H1 (cell line): ENCODE results near the gene PSMB5. TPM values are rescaled to one million over a fixed set of nuclear protein-coding genes. Genes with fewer than 3 reads are reported as not detected.

ENCODE experiments used
- ASH2L ChIP-seq: fragments of 200-600, 300-600 bp; sonication (generic); IDR thresholded peaks from one replicate; pipeline ENCODE4 v1.7.1; 2017; ENCODE audit warnings: low read length
- CHD7 ChIP-seq: fragments of 300-600 bp; sonication (generic); IDR thresholded peaks from 2 replicates; pipeline ENCODE4 v1.7.1; 2012; ENCODE audit warnings: low read length, moderate library complexity, mild to moderate bottlenecking, inconsistent platforms; ENCODE audit not compliant: insufficient replicate concordance
- CTBP2 ChIP-seq: IDR thresholded peaks from 2 replicates; pipeline ENCODE4 v1.7.0; 2011; ENCODE audit warnings: borderline replicate concordance, mild to moderate bottlenecking, moderate library complexity, mixed read lengths, low read length; ENCODE audit not compliant: insufficient read depth, insufficient read length
- EZH2 ChIP-seq: fragments of 200-600 bp; sonication (generic); IDR thresholded peaks from 2 replicates; pipeline ENCODE4 v1.7.1; 2012; ENCODE audit warnings: low read depth, mild to moderate bottlenecking, moderate library complexity, low read length, inconsistent platforms; ENCODE audit not compliant: severe bottlenecking
- FOSL1 ChIP-seq: IDR thresholded peaks from 2 replicates; pipeline ENCODE4 v1.6.1; 2011; ENCODE audit warnings: mild to moderate bottlenecking, low read depth, low read length, moderate library complexity; ENCODE audit not compliant: insufficient read depth
- KDM1A ChIP-seq: fragments of 200-600, 300-600 bp; sonication (generic); IDR thresholded peaks from 2 replicates; pipeline ENCODE4 v1.7.1; 2016; ENCODE audit warnings: mild to moderate bottlenecking, low read length, borderline replicate concordance
- KDM4A ChIP-seq: IDR thresholded peaks from one replicate; pipeline ENCODE4 v1.7.1; 2012; ENCODE audit warnings: low read depth, mild to moderate bottlenecking, moderate library complexity, low read length, inconsistent platforms; ENCODE audit not compliant: severe bottlenecking
- MAFK ChIP-seq: IDR thresholded peaks from 2 replicates; pipeline ENCODE4 v1.6.1; 2012; ENCODE audit warnings: low read depth, mild to moderate bottlenecking, improper control_type of control experiment, low read length
- RBBP5 ChIP-seq: IDR thresholded peaks from 2 replicates; pipeline ENCODE4 v1.7.1; 2012; ENCODE audit warnings: low read depth, mild to moderate bottlenecking, inconsistent platforms, low read length, moderate library complexity, borderline replicate concordance
- SIRT6 ChIP-seq: IDR thresholded peaks from one replicate; pipeline ENCODE4 v1.7.1; 2012; ENCODE audit warnings: low read length, inconsistent platforms
- polyA plus RNA-seq, 7 experiments: library from polyadenylated mRNA; depleted of rRNA in 3 of 7; stranded (reverse) in 5 of 7; unstranded in 2 of 7; fragments of >200 nt in 5 of 7; fragments of 200-250 nt in 2 of 7; gene quantifications; 1 replicate in 5 of 7; 2 replicates in 1 of 7; 4 replicates in 1 of 7; pipeline versions ENCODE4 v1.2.1 to v1.2.3, GENCODE V29; 2011 to 2013; ENCODE audit warnings: missing spikeins in 2 of 7, mixed read lengths in 2 of 7
- total RNA-seq: library from RNA; stranded (reverse); fragmentation: NEBNext Ultra II Directional; extraction: Animal tissue kit (Norgen Biotek cat#: 25700); gene quantifications from 2 replicates; pipeline ENCODE4 v1.2.1, GENCODE V29; 2021

PSMB5 gene
- total and polyA plus RNA-seq, 2 of the 8 experiments (the other 6 are each of a cell fraction or from before 2014, with no cell fraction given) = 254 to 510 TPM

GRCh38 chr14:22981090-22981875 is 53.4 kb downstream of the PSMB5 start (continued):
- no peak for TF ChIP-seq ASH2L
- TF ChIP-seq MAFK = no peak
- TF ChIP-seq CHD7 = no peak
- TF ChIP-seq SIRT6 = no peak
- TF ChIP-seq FOSL1 = no peak
- peak; percentile 58 for TF ChIP-seq RBBP5
- TF ChIP-seq KDM1A = no peak
- peak; percentile 9 for TF ChIP-seq EZH2
- no peak for TF ChIP-seq CTBP2
- TF ChIP-seq KDM4A = peak; percentile 15
